CD4-positive, alpha-beta T cell treated with Interleukin-1 beta for 1 hour (primary cell): Measurements from ENCODE around the gene SPINK14.

ENCODE experiments used
- DNase-seq, 2 donors: peaks; one replicate each; pipeline ENCODE4 v3.0.0-alpha.2; 2020 to 2022

SPINK14 gene

GRCh38 chr5:148168246-148168645, at the start of gene SPINK14:
SPINK14 (plus strand) TSS chr5:148168546; CDS start chr5:148169733, 1,187 bp downstream.
- DNase-seq: no peak

GRCh38 chr5:148120317-148120716, 48.0 kb upstream of the SPINK14 start:
- no peak for DNase-seq

GRCh38 chr5:148125641-148126040, 42.7 kb upstream of the SPINK14 start:
- DNase-seq: no peak

- no peak for DNase-seq
Observed at GRCh38 chr5:148135091-148136048, 33.0 kb upstream of the SPINK14 start.

GRCh38 chr5:148140846-148141245, 27.5 kb upstream of the SPINK14 start:
- DNase-seq: no peak

GRCh38 chr5:148141645-148142044, 26.7 kb upstream of the SPINK14 start:
- no peak for DNase-seq

- DNase-seq: no peak
Observed at GRCh38 chr5:148145916-148146315, 22.4 kb upstream of the SPINK14 start.

GRCh38 chr5:148146487-148146886, 21.9 kb upstream of the SPINK14 start:
- no peak for DNase-seq

GRCh38 chr5:148147415-148147814, 20.9 kb upstream of the SPINK14 start:
- no peak for DNase-seq

GRCh38 chr5:148151872-148152271, 16.5 kb upstream of the SPINK14 start:
- no peak for DNase-seq

- DNase-seq: no peak
Observed at GRCh38 chr5:148152781-148153180, 15.6 kb upstream of the SPINK14 start.

GRCh38 chr5:148156609-148157008, 11.7 kb upstream of the SPINK14 start:
- no peak for DNase-seq

- no peak for DNase-seq
Observed at GRCh38 chr5:148162038-148162437, 6.3 kb upstream of the SPINK14 start.

- no peak for DNase-seq
Observed at GRCh38 chr5:148163345-148163744, 5.0 kb upstream of the SPINK14 start.

- no peak for DNase-seq
Observed at GRCh38 chr5:148166550-148167283, 1.6 kb upstream of the SPINK14 start.

- no peak for DNase-seq
Observed at GRCh38 chr5:148172377-148172776, 4.0 kb downstream of the SPINK14 start.

GRCh38 chr5:148176480-148176879, 8.1 kb downstream of the SPINK14 start:
- no peak for DNase-seq

- no peak for DNase-seq
Observed at GRCh38 chr5:148177207-148177606, 8.9 kb downstream of the SPINK14 start.

GRCh38 chr5:148179234-148179824, 11.0 kb downstream of the SPINK14 start:
- peak in 1 of 2 donors; percentile 48 for DNase-seq

- DNase-seq: peak; percentile 4 to 11
Observed at GRCh38 chr5:148186248-148187003, 18.1 kb downstream of the SPINK14 start.

GRCh38 chr5:148191010-148191409, 22.7 kb downstream of the SPINK14 start:
- no peak for DNase-seq

- no peak for DNase-seq
Observed at GRCh38 chr5:148193202-148193601, 24.9 kb downstream of the SPINK14 start.

GRCh38 chr5:148201151-148201550, 32.8 kb downstream of the SPINK14 start:
- DNase-seq: no peak
